Stomach (tissue), 9 donors: Measurements from ENCODE around the gene GLT6D1. TPM values are rescaled to one million over a fixed set of nuclear protein-coding genes. Genes with fewer than 3 reads are reported as not detected.

ENCODE experiments used
- DNase-seq, 2 donors: peaks; one replicate each; pipeline versions ENCODE4 v3.0.0 to v3.0.0-alpha.2; 2013 to 2019
- H3K27ac ChIP-seq, 5 donors: fragments of 200-600 bp in 4 of 5; sonication (generic) in 4 of 5; one replicate each; pipeline ENCODE4 v1.5.1; 2013 to 2019; ENCODE audit warnings: mild to moderate bottlenecking in 1 of 5, moderate library complexity in 1 of 5
- H3K27me3 ChIP-seq, 3 donors: fragments of 200-600 bp; sonication (generic); one replicate each; pipeline ENCODE4 v1.5.1; 2017 to 2019; ENCODE audit warnings: mixed run types in 1 of 3
- H3K36me3 ChIP-seq, 4 donors: fragments of 200-600 bp; sonication (generic); 1 replicate in 3 of 4; 2 replicates in 1 of 4; pipeline ENCODE4 v1.5.1; 2016 to 2019
- H3K4me1 ChIP-seq, 4 donors: fragments of 200-600 bp; sonication (generic); one replicate each; pipeline ENCODE4 v1.5.1; 2016 to 2019
- H3K4me3 ChIP-seq, 4 donors: fragments of 200-600 bp; sonication (generic) in 3 of 4; one replicate each; pipeline ENCODE4 v1.5.1; 2016 to 2019; ENCODE audit warnings: mild to moderate bottlenecking in 1 of 4
- H3K9me3 ChIP-seq, 4 donors: fragments of 200-600 bp; sonication (generic); one replicate each; pipeline ENCODE4 v1.5.1; 2016 to 2019
- EP300 ChIP-seq: sonication (generic); formaldehyde crosslinking; IDR thresholded peaks from one replicate; pipeline ENCODE4 v1.6.1; 2017; ENCODE audit warnings: antibody characterized with exemption
- POLR2A ChIP-seq, 4 donors: fragments of 450-650 bp; IDR thresholded peaks; one replicate each; pipeline ENCODE4 v1.6.1; 2016; ENCODE audit warnings: antibody characterized with exemption in 4 of 4, control low read depth in 2 of 4, mild to moderate bottlenecking in 1 of 4, moderate library complexity in 1 of 4
- POLR2AphosphoS5 ChIP-seq, 3 donors: sonication (generic); formaldehyde crosslinking; IDR thresholded peaks; one replicate each; pipeline ENCODE4 v1.6.1; 2016; ENCODE audit warnings: antibody characterized with exemption in 3 of 3
- WGBS, 5 donors: extraction: QIAGEN DNeasy Blood & Tissue Kit in 3 of 5; methylation state at CpG; one replicate each; pipeline versions ENCODE4 v1.1.5 to v1.1.7; 2013 to 2018; 5-methylcytosine and 5-hydroxymethylcytosine counted together
- intact Hi-C: fragments of 100-400 bp; cut with DNase I; formaldehyde crosslinking; loops from one replicate; pipeline ENCODE4 v1.15.1; 2023; ENCODE audit warnings: low total_unique reads
- polyA plus RNA-seq, 3 donors: library from polyadenylated mRNA; stranded (reverse); fragments of 200-250 nt; gene quantifications; one replicate each; pipeline ENCODE4 v1.2.3, GENCODE V29; 2013
- total RNA-seq, 5 donors: library from RNA; depleted of rRNA; stranded (reverse); fragments of >200 nt; gene quantifications; one replicate each; pipeline versions ENCODE4 v1.1.0 to v1.2.3, GENCODE V29; 2014 to 2016
- TF ChIP-seq, protein P1 (sequence below), 7 experiments: fragments of 450-650 bp in 4 of 7; fragments of 200-600 bp in 3 of 7; sonication (generic) in 3 of 7; IDR thresholded peaks; one replicate each; pipeline ENCODE4 v1.5.1; 2016 to 2019; ENCODE audit warnings: antibody characterized with exemption in 7 of 7, control low read depth in 2 of 7, mild to moderate bottlenecking in 1 of 7
- donor health status: healthy with polysubstance abuse.
- donor health status: Bipolar disorder and iron deficiency.
- donor health status: healthy.

GLT6D1 gene
- total and polyA plus RNA-seq, 8 donors, result not detected

GRCh38 chr9:135609366-135609955, 29.9 kb downstream of the GLT6D1 start:
- Histone ChIP-seq H3K27ac (no peak overlapping the region), H3K9me3 (no peaks in the 10 kb centered on the region), H3K36me3 (no peaks in the 10 kb centered on the region), H3K4me3 (no peak overlapping the region), H3K4me1 (peaks cover 0 to 5% (median 0%) of the 10 kb centered on the region in 4 donors), H3K27me3 (peaks cover 0 to 41% (median 5%) of the 10 kb centered on the region in 3 donors)
- intact Hi-C loops, result no loop called here
- no peak for TF ChIP-seq POLR2AphosphoS5 (IDR thresholded peaks at IDR 0.05)
- no peak for TF ChIP-seq EP300
- no peak for DNase-seq
- 74 to 86% (median 75%) methylated on average over 17 of the region's 17 CpGs for WGBS, 5 donors

DNA sequence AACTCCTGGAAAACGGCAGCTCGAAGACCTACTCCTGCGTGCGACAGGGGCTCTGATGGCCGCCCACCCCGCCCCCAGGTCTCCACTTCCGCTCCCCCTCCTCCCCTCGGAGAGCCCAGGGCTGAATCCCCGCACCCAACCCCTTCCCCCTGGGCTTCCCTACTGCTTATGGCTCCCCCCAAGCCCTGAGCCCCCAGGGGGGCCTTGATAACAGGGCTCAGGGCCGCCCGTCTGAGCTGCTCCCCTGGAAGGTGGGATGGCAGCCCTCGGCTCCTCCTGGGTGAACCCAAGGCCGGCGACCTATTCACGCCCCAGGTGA, 30.4 kb downstream of the GLT6D1 start:
- no peak for DNase-seq
- peaks cover 0 to 41% (median 7%) of the 10 kb centered on the region in 3 donors for H3K27me3 ChIP-seq
- no peak overlapping the region for H3K4me3 ChIP-seq
- no peak overlapping the region for H3K27ac ChIP-seq
- intact Hi-C loops, result no loop called here
- no peak for TF ChIP-seq EP300
- H3K9me3 ChIP-seq, result no peaks in the 10 kb centered on the region
- WGBS, 5 donors, result 65 to 82% (median 74%) methylated on average over 10 to 15 of the region's 15 CpGs
- H3K4me1 ChIP-seq, result peaks cover 0 to 5% (median 1%) of the 10 kb centered on the region in 4 donors
- no peaks in the 10 kb centered on the region for H3K36me3 ChIP-seq

GRCh38 chr9:135608294-135608998, 30.9 kb downstream of the GLT6D1 start:
- peaks cover 0 to 7% (median 2%) of the 10 kb centered on the region in 4 donors for H3K4me1 ChIP-seq
- H3K36me3 ChIP-seq, result no peaks in the 10 kb centered on the region
- peaks cover 0 to 41% (median 7%) of the 10 kb centered on the region in 3 donors for H3K27me3 ChIP-seq
- TF ChIP-seq POLR2A (IDR thresholded peaks at IDR 0.05) (no peak), EP300 (no peak), POLR2AphosphoS5 (IDR thresholded peaks at IDR 0.05) (no peak)
- TF ChIP-seq, protein P1, sequence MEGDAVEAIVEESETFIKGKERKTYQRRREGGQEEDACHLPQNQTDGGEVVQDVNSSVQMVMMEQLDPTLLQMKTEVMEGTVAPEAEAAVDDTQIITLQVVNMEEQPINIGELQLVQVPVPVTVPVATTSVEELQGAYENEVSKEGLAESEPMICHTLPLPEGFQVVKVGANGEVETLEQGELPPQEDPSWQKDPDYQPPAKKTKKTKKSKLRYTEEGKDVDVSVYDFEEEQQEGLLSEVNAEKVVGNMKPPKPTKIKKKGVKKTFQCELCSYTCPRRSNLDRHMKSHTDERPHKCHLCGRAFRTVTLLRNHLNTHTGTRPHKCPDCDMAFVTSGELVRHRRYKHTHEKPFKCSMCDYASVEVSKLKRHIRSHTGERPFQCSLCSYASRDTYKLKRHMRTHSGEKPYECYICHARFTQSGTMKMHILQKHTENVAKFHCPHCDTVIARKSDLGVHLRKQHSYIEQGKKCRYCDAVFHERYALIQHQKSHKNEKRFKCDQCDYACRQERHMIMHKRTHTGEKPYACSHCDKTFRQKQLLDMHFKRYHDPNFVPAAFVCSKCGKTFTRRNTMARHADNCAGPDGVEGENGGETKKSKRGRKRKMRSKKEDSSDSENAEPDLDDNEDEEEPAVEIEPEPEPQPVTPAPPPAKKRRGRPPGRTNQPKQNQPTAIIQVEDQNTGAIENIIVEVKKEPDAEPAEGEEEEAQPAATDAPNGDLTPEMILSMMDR (IDR thresholded peaks at IDR 0.05), result no peak
- H3K9me3 ChIP-seq, result no peaks in the 10 kb centered on the region
- intact Hi-C loops, result no loop called here
- peak in 1 of 2 donors; percentile 22 for DNase-seq
- WGBS, 5 donors, result 78 to 90% (median 82%) methylated on average over 10 to 22 of the region's 22 CpGs
- no peak overlapping the region for H3K4me3 ChIP-seq
- no peak overlapping the region for H3K27ac ChIP-seq

DNA sequence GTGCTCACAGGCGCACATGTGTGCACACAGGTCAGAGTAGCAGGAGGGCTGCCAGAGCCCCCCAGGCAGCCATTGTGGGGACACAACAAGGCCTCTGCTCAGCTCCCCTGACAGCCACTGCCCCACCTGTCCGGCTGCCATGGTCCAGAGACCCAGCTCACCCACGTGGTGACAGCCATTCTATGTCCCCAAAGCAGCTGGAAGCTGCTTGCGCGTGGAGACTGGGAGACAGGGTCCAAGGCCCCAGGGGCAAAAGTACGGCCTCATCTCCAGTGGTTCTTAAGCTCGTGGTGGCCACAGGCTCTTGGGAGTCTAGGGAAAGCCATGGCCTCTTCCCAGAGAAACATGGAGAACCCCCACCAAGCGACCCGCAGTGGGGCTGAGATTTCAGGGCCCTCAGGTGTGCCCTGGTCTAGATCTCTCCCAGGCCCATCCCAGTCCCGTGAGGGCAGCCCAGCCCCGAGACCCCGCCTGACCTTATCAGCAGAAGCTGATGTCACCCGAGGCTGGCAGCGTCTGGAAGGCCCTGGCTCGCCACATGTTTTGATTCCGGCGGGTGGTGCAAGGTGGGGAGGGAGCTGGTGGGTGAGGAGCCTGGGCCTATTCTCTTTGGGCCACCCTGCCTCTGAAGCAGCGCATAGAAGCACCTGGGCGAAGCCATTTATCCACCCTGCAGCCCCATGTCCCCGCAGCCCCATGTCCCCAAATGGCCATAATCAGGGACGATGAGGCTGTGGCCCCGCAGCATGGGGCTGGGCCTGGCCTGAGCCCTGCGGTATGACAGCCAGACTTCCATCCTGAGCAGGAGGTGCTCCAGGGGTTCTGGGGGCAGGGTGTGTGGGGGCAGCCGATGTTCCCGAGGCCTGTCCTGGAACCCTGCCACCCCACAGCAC, 31.7 kb downstream of the GLT6D1 start:
- Histone ChIP-seq H3K36me3 (no peaks in the 10 kb centered on the region), H3K9me3 (no peaks in the 10 kb centered on the region), H3K27ac (no peak overlapping the region), H3K4me1 (peaks cover 0 to 7% (median 2%) of the 10 kb centered on the region in 4 donors), H3K27me3 (peaks cover 0 to 41% (median 11%) of the 10 kb centered on the region in 3 donors), H3K4me3 (no peak overlapping the region)
- DNase-seq, result peak in 1 of 2 donors; percentile 18
- TF ChIP-seq, protein P1 (IDR thresholded peaks at IDR 0.05), result no peak
- no peak for TF ChIP-seq POLR2A (IDR thresholded peaks at IDR 0.05)
- no peak for TF ChIP-seq EP300
- TF ChIP-seq POLR2AphosphoS5 (IDR thresholded peaks at IDR 0.05), result no peak
- WGBS, 5 donors, result 71 to 77% (median 74%) methylated on average over 18 to 25 of the region's 25 CpGs
- intact Hi-C loops, result no loop called here

- peaks cover 0 to 42% (median 15%) of the 10 kb centered on the region in 3 donors for H3K27me3 ChIP-seq
- no peak overlapping the region for H3K4me3 ChIP-seq
- no peaks in the 10 kb centered on the region for H3K36me3 ChIP-seq
- 80 to 87% (median 81%) methylated on average over 11 of the region's 11 CpGs for WGBS, 5 donors
- no peak overlapping the region for H3K27ac ChIP-seq
- intact Hi-C loops, result no loop called here
- DNase-seq, result peak in 1 of 2 donors; percentile 15
- H3K4me1 ChIP-seq, result peaks cover 0 to 7% (median 2%) of the 10 kb centered on the region in 4 donors
- no peaks in the 10 kb centered on the region for H3K9me3 ChIP-seq
- TF ChIP-seq POLR2AphosphoS5 (IDR thresholded peaks at IDR 0.05), result no peak
- TF ChIP-seq POLR2A (IDR thresholded peaks at IDR 0.05), result no peak
- no peak for TF ChIP-seq EP300
- TF ChIP-seq, protein P1 (IDR thresholded peaks at IDR 0.05), result no peak
Measured at GRCh38 chr9:135606885-135607259, 32.5 kb downstream of the GLT6D1 start.
